Measurements from ENCODE around the gene TMTC1. TPM values are rescaled to one million over a fixed set of nuclear protein-coding genes. Genes with fewer than 3 reads are reported as not detected.

Gene TMTC1
- polyA plus RNA-seq, 1 donor (not counting 4 experiments of a cell fraction or from before 2014, with no cell fraction given), result 3.7 TPM

- Histone ChIP-seq H3K4me3 (ENCODE audit: control insufficient read depth in 2 of 3, extremely low read depth in 1 of 3, insufficient read depth in 2 of 3, low read depth in 1 of 3, low read length in 3 of 3) (no peak overlapping the region), H3K36me3 (ENCODE audit: control insufficient read depth in 2 of 2, extremely low read depth in 1 of 2, insufficient read depth in 2 of 2, low read length in 2 of 2) (no peaks in the 10 kb centered on the region), H3K9ac (ENCODE audit: control insufficient read depth, extremely low read depth, insufficient read depth, low read length) (no peak overlapping the region), H3K9me1 (ENCODE audit: control insufficient read depth, extremely low read depth, insufficient read depth, low read length) (no peaks in the 10 kb centered on the region), H3K27me3 (ENCODE audit: control insufficient read depth, extremely low read depth, insufficient read depth, low read length) (no peaks in the 10 kb centered on the region), H3K79me2 (ENCODE audit: control insufficient read depth, insufficient read depth, low read length) (no peaks in the 10 kb centered on the region), H3K4me1 (ENCODE audit: control insufficient read depth, extremely low read depth, insufficient read depth, low read length) (peaks cover 10% of the 10 kb centered on the region), H3K4me2 (ENCODE audit: control insufficient read depth, extremely low read depth, insufficient read depth, low read depth, low read length) (no peak overlapping the region), H3K9me3 (ENCODE audit: control insufficient read depth, low read depth, low read length) (no peaks in the 10 kb centered on the region), H2AFZ (ENCODE audit: control insufficient read depth, low read length) (no peak overlapping the region), H3K27ac (ENCODE audit: control insufficient read depth, insufficient read depth, low read length) (no peak overlapping the region), H4K20me1 (ENCODE audit: control insufficient read depth, extremely low read depth, insufficient read depth, low read length) (no peaks in the 10 kb centered on the region)
- dilution Hi-C loops (cut with MboI; ENCODE audit: extremely low pct_ligation_motif_present, low sequenced_read_pairs), result no loop called here
- DNase-seq (ENCODE audit: low read depth, low spot score), result no peak
- no peak for FAIRE-seq
- TF ChIP-seq, protein P1, sequence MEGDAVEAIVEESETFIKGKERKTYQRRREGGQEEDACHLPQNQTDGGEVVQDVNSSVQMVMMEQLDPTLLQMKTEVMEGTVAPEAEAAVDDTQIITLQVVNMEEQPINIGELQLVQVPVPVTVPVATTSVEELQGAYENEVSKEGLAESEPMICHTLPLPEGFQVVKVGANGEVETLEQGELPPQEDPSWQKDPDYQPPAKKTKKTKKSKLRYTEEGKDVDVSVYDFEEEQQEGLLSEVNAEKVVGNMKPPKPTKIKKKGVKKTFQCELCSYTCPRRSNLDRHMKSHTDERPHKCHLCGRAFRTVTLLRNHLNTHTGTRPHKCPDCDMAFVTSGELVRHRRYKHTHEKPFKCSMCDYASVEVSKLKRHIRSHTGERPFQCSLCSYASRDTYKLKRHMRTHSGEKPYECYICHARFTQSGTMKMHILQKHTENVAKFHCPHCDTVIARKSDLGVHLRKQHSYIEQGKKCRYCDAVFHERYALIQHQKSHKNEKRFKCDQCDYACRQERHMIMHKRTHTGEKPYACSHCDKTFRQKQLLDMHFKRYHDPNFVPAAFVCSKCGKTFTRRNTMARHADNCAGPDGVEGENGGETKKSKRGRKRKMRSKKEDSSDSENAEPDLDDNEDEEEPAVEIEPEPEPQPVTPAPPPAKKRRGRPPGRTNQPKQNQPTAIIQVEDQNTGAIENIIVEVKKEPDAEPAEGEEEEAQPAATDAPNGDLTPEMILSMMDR (optimal IDR thresholded peaks at IDR 0.05 in 1 of 3, IDR thresholded peaks at IDR 0.05 in 1 of 3, conservative IDR thresholded peaks at IDR 0.05 in 1 of 3; ENCODE audit: extremely low read depth in 1 of 3, insufficient read depth in 2 of 3, low read length in 3 of 3), result no peak
- TF ChIP-seq EZH2 (IDR thresholded peaks at IDR 0.05; ENCODE audit: low read length), result no peak
Measured at GRCh38 chr12:29614694-29615325, 168.9 kb downstream of the TMTC1 start.

- Histone ChIP-seq H3K79me2 (ENCODE audit: control insufficient read depth, insufficient read depth, low read length) (no peaks in the 10 kb centered on the region), H4K20me1 (ENCODE audit: control insufficient read depth, extremely low read depth, insufficient read depth, low read length) (no peaks in the 10 kb centered on the region), H3K27me3 (ENCODE audit: control insufficient read depth, extremely low read depth, insufficient read depth, low read length) (no peaks in the 10 kb centered on the region), H3K4me1 (ENCODE audit: control insufficient read depth, extremely low read depth, insufficient read depth, low read length) (peaks cover 10% of the 10 kb centered on the region), H3K4me3 (ENCODE audit: control insufficient read depth in 2 of 3, extremely low read depth in 1 of 3, insufficient read depth in 2 of 3, low read depth in 1 of 3, low read length in 3 of 3) (no peak overlapping the region), H3K9me3 (ENCODE audit: control insufficient read depth, low read depth, low read length) (no peaks in the 10 kb centered on the region), H3K9me1 (ENCODE audit: control insufficient read depth, extremely low read depth, insufficient read depth, low read length) (no peaks in the 10 kb centered on the region), H3K27ac (ENCODE audit: control insufficient read depth, insufficient read depth, low read length) (no peak overlapping the region), H3K36me3 (ENCODE audit: control insufficient read depth in 2 of 2, extremely low read depth in 1 of 2, insufficient read depth in 2 of 2, low read length in 2 of 2) (no peaks in the 10 kb centered on the region), H2AFZ (ENCODE audit: control insufficient read depth, low read length) (no peak overlapping the region), H3K4me2 (ENCODE audit: control insufficient read depth, extremely low read depth, insufficient read depth, low read depth, low read length) (no peak overlapping the region), H3K9ac (ENCODE audit: control insufficient read depth, extremely low read depth, insufficient read depth, low read length) (no peak overlapping the region)
- TF ChIP-seq EZH2 (IDR thresholded peaks at IDR 0.05; ENCODE audit: low read length), result no peak
- TF ChIP-seq, protein P1 (optimal IDR thresholded peaks at IDR 0.05 in 1 of 3, IDR thresholded peaks at IDR 0.05 in 1 of 3, conservative IDR thresholded peaks at IDR 0.05 in 1 of 3; ENCODE audit: extremely low read depth in 1 of 3, insufficient read depth in 2 of 3, low read length in 3 of 3), result no peak
- FAIRE-seq, result no peak
- dilution Hi-C loops (cut with MboI; ENCODE audit: extremely low pct_ligation_motif_present, low sequenced_read_pairs), result no loop called here
- DNase-seq (ENCODE audit: low read depth, low spot score), result no peak
Measured at GRCh38 chr12:29612912-29613311, 170.8 kb downstream of the TMTC1 start.
